Right cardiac atrium (tissue), 5 donors: ENCODE results near the gene PPL. TPM values are rescaled to one million over a fixed set of nuclear protein-coding genes. Genes with fewer than 3 reads are reported as not detected.
A peak's percentile ranks its signal among the peaks of the same experiment; 100 is the strongest.

ENCODE experiments used
- ATAC-seq, 2 donors: fragments of 200-7000 bp; cut with Tn5 transposase; one replicate each; pipeline versions ENCODE4 v1.8.0 to v1.9.1; 2020; ENCODE audit warnings: moderate library complexity in 2 of 2, mild to moderate bottlenecking in 1 of 2
- DNase-seq, 3 donors: peaks; one replicate each; pipeline ENCODE4 v3.0.0-alpha.2; 2020
- H3K27ac ChIP-seq: one replicate; pipeline ENCODE4 v1.5.1; 2013; ENCODE audit warnings: mild to moderate bottlenecking, low read length, control low read depth, moderate library complexity
- H3K27me3 ChIP-seq: one replicate; pipeline ENCODE4 v1.6.1; 2013; ENCODE audit not compliant: control insufficient read depth, insufficient read depth
- H3K4me1 ChIP-seq: one replicate; pipeline ENCODE4 v1.6.1; 2013; ENCODE audit warnings: low read length; ENCODE audit not compliant: control insufficient read depth, insufficient read depth
- H3K4me3 ChIP-seq: one replicate; pipeline ENCODE4 v1.5.1; 2013; ENCODE audit warnings: low read length, control low read depth
- H3K9me3 ChIP-seq: one replicate; pipeline ENCODE4 v1.6.1; 2013; ENCODE audit warnings: low read length; ENCODE audit not compliant: control insufficient read depth
- WGBS: extraction: QIAGEN DNeasy Blood & Tissue Kit; methylation state at CpG from one replicate; pipeline ENCODE4 v1.1.7; 2013; 5-methylcytosine and 5-hydroxymethylcytosine counted together
- intact Hi-C, 4 donors: fragments of 100-400 bp; cut with DNase I; formaldehyde crosslinking; loops; one replicate each; pipeline versions ENCODE4 v1.11.0 to v1.14.0; 2022 to 2023
- polyA plus RNA-seq: library from polyadenylated mRNA; stranded (reverse); fragments of 200-250 nt; gene quantifications from one replicate; pipeline ENCODE4 v1.2.3, GENCODE V29; 2013
- total RNA-seq, 4 donors: library from RNA; stranded (reverse); fragmentation: NEBNext Ultra II Directional; extraction: Animal tissue kit (Norgen Biotek cat#: 25700); gene quantifications; one replicate each; pipeline ENCODE4 v1.2.1, GENCODE V29; 2021
- donor health status: healthy with polysubstance abuse.
- donor health status: DM: no; HTN: yes; CAD: no.
- donor health status: DM: no; HTN: no; CAD: no.
- donor health status: DM: no; HTN: yes; CAD: no; lungs with severe emphysema.
- donor health status: DM: yes; HTN: yes; CAD: no.

The PPL gene
- total and polyA plus RNA-seq, 5 donors: 3.9 to 19.1 (median 5.2) TPM

DNA sequence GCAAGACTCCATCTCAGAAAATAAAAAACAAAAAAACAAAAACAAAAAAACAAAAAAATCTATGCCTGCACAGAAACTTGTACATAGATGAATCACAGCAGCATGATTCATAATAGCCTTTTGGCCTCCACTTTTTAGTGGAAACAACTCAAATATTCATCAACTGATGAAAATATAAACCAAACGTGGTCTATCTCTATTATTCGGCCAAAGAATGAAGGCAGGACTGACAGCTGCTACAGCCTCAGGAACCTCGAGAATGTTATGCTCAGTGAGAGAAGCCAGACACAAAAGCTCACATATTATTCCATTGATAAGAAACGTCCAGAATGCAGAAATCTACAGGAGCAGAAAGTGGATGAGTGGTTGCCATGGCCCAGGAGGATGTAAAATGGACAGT lies 19.8 kb downstream of the PPL start:
- Histone ChIP-seq H3K4me1 (no peaks in the 10 kb centered on the region), H3K9me3 (no peaks in the 10 kb centered on the region), H3K27me3 (no peaks in the 10 kb centered on the region), H3K27ac (no peak overlapping the region), H3K4me3 (no peak overlapping the region)
- no peak for ATAC-seq
- no peak for DNase-seq
- 29% methylated on average over 4 of the region's 4 CpGs for WGBS
- intact Hi-C loops: no loop called here

DNA sequence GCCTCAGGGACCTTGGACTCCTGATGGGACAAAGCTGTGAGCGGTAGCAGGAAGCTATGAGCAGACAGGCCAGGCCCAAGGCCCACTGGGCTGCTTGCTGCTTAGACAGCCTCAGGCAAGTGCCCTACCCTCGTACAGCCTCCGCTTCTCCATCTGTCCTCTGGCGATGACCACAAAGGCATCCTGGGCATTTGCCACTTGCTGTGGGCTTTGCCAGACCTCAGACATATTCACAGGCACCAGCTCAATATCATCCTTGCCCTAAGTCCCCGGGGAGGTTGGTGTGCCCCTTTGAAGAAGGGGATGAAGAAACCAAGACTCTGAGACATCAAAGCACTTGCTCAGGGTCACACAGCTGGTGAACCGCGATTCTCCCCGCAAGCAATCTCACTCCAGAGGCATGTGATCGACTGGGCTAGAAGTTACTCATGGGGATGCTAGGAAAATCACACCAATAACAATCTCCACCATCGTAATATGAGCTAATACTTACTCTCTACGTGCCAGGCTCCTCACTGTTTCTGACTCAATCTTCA lies 21.7 kb downstream of the PPL start:
- intact Hi-C loops: no loop called here
- WGBS: 79% methylated on average over 11 of the region's 11 CpGs

DNA sequence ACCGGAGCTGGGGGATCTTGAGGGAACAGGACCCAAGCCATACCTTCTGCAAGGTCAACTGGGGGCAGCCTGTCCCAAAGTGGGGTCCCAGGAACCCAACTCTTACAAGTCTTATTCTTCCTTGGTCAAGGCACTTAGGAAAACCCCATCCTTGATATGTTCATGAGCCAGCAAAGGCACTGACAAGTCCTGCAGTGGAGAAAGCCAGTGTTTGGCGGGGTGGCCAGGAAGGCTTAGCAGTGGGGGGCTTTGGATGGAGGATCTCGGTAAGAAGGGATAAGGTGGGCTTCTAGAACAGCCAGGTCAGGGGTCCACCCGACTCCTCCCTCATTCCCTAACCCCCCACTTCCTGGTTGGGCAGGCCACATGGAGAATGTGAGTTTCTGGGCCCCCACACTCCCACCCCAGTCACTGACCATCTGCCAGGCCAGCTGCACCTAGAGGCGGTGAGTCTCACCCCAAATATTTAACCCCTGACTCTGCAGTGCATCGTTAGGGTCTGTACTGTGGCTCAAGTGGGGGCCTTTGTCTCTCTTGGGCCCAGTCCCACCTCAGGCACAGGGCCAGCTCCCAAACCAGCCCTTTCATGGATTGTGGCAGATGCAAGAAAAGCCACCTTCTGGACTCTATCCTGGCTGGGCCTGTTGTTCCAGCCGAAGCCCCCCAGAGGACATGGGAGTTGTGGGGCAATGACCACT lies 22.3 kb downstream of the PPL start:
- Histone ChIP-seq H3K4me3 (no peak overlapping the region), H3K27me3 (no peaks in the 10 kb centered on the region), H3K4me1 (no peaks in the 10 kb centered on the region), H3K9me3 (no peaks in the 10 kb centered on the region), H3K27ac (no peak overlapping the region)
- WGBS: 88% methylated on average over 7 of the region's 7 CpGs
- DNase-seq (no peak), ATAC-seq (no peak)
- intact Hi-C loops: no loop called here

More for the DNA sequence above, 21.7 kb downstream of the PPL start:
- Histone ChIP-seq H3K9me3 (no peaks in the 10 kb centered on the region), H3K4me3 (no peak overlapping the region), H3K27me3 (no peaks in the 10 kb centered on the region), H3K27ac (no peak overlapping the region), H3K4me1 (no peaks in the 10 kb centered on the region)
- no peak for DNase-seq
- ATAC-seq: no peak

DNA sequence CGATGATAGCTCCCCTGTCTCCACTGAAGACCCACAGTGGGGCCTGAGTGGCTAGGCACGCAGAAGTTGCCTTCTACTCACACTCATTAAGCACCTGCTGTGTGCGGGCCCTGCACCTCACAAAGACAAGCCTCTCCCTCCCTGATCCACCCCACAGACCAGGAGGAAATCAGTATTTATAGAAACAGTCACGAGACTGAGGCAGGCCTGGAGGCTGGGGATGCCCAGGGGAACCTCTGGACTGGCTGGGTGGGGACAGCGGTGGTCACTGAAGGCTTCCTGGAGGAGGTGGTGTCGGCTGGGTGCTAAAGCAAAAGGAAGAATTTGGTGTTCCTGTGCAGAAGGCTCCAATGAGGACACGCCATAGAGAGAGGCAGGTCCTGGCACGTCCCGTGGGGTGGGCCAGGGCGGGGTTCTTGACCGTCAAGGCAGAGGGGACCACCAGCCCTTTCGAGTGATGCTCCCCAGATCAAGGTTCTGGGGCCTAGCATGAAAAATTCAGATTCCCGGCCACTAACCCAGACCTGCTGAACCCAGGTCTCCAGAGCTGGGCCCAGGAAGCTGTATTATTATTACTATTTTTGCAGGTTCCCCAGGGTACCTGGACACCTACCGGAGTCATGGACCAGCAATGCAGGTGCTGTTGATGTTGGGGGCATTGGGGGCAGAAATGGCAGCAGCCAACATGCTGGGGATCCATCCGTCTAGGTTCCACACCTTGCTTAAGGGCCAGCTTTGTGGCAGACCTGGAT lies 23.0 kb downstream of the PPL start:
- ATAC-seq: no peak

DNA sequence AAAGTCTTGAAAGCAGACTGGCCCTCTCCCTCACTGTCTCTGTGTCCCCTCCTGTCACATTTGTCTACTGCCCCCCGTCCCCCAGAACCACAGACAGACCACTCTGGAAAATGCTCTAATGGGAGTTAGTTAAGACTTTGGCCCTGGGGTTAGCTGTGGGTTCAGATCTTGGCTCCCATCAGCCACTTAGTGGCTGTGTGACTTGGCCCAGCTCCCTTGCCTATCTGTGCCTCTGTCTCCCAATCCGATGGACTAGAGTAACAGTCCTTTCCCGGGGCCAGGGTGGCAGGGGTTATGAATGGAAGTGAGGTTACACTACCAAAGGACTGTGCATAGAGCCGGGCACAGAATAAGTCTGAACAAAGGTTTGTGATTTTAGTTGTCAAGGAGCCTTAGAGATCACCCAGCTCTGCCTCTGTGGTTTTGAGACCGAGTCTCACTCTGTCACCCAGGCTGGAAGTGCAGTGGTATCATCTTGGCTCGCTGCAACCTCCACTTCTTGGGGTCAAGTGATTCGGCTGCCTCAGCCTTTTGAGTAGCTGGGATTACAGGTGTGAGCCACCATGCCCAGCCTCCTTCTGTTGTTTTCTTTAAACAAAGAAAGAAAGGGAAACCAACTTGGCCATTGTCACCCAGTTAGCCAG lies 23.7 kb downstream of the PPL start:
- 71% methylated on average over 7 of the region's 7 CpGs for WGBS
- no peaks in the 10 kb centered on the region for H3K9me3 ChIP-seq
- no peaks in the 10 kb centered on the region for H3K4me1 ChIP-seq
- no peaks in the 10 kb centered on the region for H3K27me3 ChIP-seq
- DNase-seq: no peak
- ATAC-seq: no peak
- H3K4me3 ChIP-seq: no peak overlapping the region
- intact Hi-C loops: no loop called here
- no peak overlapping the region for H3K27ac ChIP-seq

More for the DNA sequence above, 23.0 kb downstream of the PPL start:
- 87% methylated on average over 15 of the region's 15 CpGs for WGBS
- intact Hi-C loops: no loop called here
- no peak overlapping the region for H3K4me3 ChIP-seq
- DNase-seq: no peak
- H3K27me3 ChIP-seq: no peaks in the 10 kb centered on the region
- H3K27ac ChIP-seq: no peak overlapping the region
- no peaks in the 10 kb centered on the region for H3K9me3 ChIP-seq
- H3K4me1 ChIP-seq: no peaks in the 10 kb centered on the region

DNA sequence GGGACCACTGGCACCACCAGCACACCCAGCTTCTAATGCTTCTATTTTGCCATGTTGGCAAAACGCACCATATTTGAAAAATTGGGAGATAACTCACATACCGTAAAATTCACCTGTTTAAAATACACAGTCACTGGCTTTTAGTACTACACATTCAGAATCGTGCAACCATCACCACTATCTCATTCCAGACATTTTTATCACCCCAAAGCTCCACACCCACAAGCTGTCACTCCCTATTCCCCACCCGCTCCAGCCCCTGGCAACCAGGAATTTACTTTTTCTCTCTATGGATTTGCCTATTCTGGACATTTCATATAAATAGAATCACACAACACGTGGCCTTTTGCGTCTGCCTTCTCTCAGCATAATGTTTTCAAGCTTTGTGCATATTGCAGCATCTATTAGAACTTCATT lies 25.0 kb downstream of the PPL start:
- intact Hi-C loops: no loop called here
- no peaks in the 10 kb centered on the region for H3K4me1 ChIP-seq
- no peak for ATAC-seq
- no peaks in the 10 kb centered on the region for H3K9me3 ChIP-seq
- H3K27ac ChIP-seq: no peak overlapping the region
- WGBS: 56% methylated on average over 6 of the region's 6 CpGs
- H3K27me3 ChIP-seq: no peaks in the 10 kb centered on the region
- no peak for DNase-seq
- no peak overlapping the region for H3K4me3 ChIP-seq

DNA sequence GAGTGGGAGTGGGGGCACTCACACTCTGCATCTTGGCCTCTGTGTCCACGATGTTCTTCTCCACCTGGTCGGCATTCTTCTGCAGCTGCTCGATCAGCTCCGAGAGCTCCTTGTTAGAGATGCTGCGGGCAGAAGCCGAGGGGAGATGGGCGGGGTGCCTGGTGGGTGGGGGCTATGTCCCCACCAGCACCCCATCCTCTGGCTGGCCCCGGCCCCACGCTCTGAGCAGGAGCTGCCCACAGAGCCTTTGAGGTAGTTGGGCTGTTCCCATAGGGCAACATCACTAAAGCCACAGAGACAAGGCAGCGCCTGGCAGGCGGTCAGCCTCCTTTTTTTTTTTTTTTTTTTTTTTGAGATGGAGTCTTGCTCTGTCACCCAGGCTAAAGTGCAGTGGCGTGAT lies 26.1 kb downstream of the PPL start:
- no peak for ATAC-seq
- no peak overlapping the region for H3K27ac ChIP-seq
- DNase-seq: no peak
- H3K4me3 ChIP-seq: no peak overlapping the region
- no peaks in the 10 kb centered on the region for H3K4me1 ChIP-seq
- WGBS: 84% methylated on average over 12 of the region's 12 CpGs
- H3K9me3 ChIP-seq: no peaks in the 10 kb centered on the region
- intact Hi-C loops: no loop called here
- H3K27me3 ChIP-seq: no peaks in the 10 kb centered on the region

DNA sequence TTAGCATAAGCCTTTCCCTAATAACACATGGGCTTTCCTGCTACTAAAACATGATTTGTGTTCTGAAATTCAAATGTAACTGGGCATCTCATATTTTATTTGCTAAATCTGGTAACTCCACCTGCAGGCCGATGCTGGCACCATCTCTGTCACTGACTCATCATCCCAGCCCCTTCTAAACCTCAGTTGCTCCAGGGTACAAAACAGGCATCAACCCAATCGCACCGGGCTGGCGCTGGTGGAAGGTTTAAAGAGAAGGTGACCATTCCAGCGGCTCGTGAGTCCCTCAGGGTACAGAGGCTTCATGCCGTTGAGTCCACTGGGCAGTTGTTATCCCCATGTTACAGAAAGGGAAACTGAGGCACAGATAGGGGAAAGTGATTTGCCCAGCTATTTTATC lies 27.1 kb downstream of the PPL start:
- Histone ChIP-seq H3K9me3 (no peaks in the 10 kb centered on the region), H3K27me3 (no peaks in the 10 kb centered on the region), H3K4me3 (no peak overlapping the region), H3K27ac (no peak overlapping the region), H3K4me1 (no peaks in the 10 kb centered on the region)
- intact Hi-C loops: no loop called here
- WGBS: 87% methylated on average over 7 of the region's 7 CpGs
- no peak for DNase-seq
- ATAC-seq: no peak

DNA sequence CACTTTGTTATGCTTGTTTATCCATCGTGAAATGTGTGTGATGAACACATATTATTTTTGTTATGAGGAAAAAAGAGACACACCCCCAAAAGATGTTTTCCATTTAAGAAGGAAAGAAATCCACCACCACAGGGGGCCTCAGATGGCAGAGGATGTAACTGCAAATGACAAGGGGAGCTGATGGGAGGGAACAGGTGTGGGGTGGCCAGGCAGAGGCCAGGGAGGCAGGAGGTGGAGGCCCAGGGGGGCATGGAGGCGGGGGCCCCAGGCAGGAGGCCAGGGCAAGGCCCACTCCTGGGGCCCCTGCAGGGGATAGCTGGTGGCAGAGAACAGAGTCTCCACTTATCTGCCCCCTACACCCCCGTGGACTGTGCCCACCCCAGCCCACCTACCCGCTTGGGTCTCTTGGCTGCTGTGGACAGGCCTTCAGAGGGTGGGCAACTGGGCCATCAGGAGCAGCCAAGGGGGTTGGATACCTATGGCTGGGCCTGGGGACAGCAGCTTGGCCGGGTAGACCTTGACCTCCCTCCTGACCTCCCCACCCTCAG lies 28.0 kb downstream of the PPL start:
- Histone ChIP-seq H3K27me3 (no peaks in the 10 kb centered on the region), H3K4me1 (no peaks in the 10 kb centered on the region), H3K4me3 (no peak overlapping the region), H3K9me3 (no peaks in the 10 kb centered on the region), H3K27ac (no peak overlapping the region)
- ATAC-seq: peak in 1 of 2 donors; percentile 29
- intact Hi-C loops: no loop called here
- DNase-seq: no peak
- WGBS: 97% methylated on average over 5 of the region's 5 CpGs

DNA sequence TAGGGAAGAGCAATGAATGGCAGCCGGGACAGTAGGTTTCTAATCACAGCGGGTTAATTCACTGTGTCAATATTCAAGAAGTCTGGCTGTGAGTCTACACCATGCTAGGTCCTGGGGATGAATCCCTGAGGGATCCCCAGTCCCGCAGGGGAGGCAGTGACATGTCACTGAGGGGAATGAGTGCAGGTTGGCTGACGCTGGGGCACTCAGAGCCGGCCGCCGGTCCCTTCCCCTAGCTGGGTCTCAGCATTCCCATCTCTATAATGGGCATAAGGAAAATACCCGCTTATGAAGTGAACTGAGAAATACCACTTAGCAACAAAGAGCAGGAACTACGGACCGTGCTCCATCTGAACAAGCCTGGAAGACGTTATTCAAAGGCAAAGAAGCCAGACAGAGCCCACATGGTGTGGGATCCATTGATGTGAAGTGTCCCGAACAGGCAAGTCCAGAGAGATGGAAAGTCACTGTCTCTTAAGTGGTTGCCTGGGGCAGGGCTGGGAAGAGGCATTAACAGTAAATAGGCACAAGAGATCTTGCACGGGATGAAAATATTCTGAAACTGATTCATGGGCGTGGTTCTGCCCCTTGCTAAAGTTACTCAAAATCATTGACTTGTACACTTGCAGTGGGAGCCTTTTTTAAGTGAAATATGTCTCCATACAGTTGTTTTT lies 31.9 kb downstream of the PPL start:
- intact Hi-C loops: no loop called here
- no peaks in the 10 kb centered on the region for H3K27me3 ChIP-seq
- no peak overlapping the region for H3K27ac ChIP-seq
- DNase-seq: no peak
- 86% methylated on average over 14 of the region's 14 CpGs for WGBS
- H3K4me1 ChIP-seq: no peaks in the 10 kb centered on the region
- ATAC-seq: no peak
- no peaks in the 10 kb centered on the region for H3K9me3 ChIP-seq
- H3K4me3 ChIP-seq: no peak overlapping the region
